ENCODE data around the gene COL13A1.

DNA sequence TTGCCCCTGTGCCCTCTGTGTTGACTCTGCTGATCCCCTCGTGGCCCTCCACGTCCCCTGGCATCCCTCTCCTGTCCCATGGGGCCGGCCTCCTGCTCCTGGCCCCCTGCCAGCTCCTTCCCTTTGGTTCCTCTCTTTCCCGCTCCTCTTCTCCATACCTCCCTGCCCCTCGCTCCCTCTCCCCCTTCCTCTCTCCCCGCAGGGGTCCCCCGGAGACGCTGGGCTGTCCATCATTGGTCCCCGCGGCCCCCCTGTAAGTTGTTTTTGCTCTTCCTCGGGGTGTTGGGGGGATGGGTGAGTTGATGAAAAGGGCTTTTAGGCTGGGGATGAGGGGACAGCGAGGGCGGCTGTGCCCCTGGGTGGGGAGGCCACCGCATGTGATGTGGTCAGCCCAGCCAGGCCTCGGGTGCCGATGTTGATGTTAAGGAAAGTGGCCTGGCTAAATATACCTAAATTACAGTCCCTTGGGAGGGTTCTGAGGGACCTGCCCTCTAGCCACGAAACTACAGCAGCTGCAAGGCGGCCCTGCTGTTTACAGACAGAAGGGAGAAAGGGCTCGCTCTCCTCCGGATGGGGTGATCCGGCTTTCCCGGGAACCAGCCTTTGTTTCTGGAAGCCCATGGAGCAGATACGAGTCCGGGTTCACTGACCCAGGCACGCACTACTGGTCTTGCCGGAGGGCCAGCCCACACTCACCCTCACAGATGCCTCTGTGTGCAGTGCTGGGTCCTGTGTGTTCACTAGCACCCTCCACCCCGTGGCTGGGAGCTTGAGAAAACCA is 78.8 kb downstream of the COL13A1 start:
- TF ChIP-seq POLR2AphosphoS5 (IDR thresholded peaks at IDR 0.05; ENCODE audit: low read depth) = no peak
- no peak for TF ChIP-seq CREB1 (CRISPR knock-in tag; IDR thresholded peaks at IDR 0.05; ENCODE audit: low read depth)
- TF ChIP-seq EZH2 (IDR thresholded peaks at IDR 0.05; ENCODE audit: low read depth, unreplicated experiment) = no peak
